Measurements from ENCODE around the gene TSKU.

The TSKU gene

DNA sequence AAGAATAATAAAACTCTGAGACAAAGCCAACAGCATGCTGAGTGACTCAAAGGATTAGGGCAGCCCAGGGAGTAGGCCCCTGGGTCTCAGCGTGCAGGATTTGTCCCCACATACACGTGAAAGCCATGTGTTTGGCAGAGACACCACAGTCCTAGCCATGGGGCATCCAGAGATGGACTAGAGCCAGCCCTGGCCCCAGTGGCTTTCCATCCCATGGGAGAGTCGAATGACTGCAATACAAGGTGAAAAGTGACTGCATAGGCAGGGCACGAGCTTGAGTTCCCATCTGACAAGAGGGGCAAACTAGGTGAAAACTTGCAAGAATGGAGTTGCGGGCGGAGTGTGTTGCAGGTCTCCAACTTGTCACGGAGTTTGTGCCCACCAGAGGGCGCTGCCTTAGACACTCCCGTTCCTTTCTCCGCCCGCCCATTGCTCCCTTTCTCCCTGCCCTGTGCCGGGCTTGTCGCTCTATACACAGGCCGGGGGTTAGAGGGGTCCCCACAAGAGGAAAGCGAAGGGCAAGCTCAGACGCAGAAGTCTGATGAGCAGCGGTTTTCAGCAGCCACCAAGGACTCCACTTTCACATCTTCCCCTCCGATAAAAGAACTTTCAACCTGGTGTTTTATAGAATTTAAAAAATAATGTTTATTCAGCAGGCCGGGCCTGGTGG is 24.2 kb downstream of the TSKU start:
- Histone ChIP-seq H3K27me3 (ENCODE audit: insufficient read depth, low read length, poor library complexity, severe bottlenecking) (no peaks in the 10 kb centered on the region), H3K9ac (ENCODE audit: low read depth, low read length, poor library complexity, severe bottlenecking) (no peak overlapping the region), H3K36me3 (ENCODE audit: insufficient read depth, low read length) (no peaks in the 10 kb centered on the region), H3K4me1 (ENCODE audit: insufficient read depth, low read length, poor library complexity, severe bottlenecking) (no peaks in the 10 kb centered on the region), H3K4me2 (ENCODE audit: low read depth, low read length, poor library complexity, severe bottlenecking) (no peak overlapping the region), H3F3A (ENCODE audit: low read depth) (no peaks in the 10 kb centered on the region), H3K9me3 (ENCODE audit: insufficient read depth, low read depth, low read length) (no peaks in the 10 kb centered on the region), H3K9me2 (replicated peaks; ENCODE audit: low read depth, low read length) (no peaks in the 10 kb centered on the region), H2AFZ (ENCODE audit: low read length) (peak overlapping the region; percentile 70; the same call in 1 of the 2 replicates), H3K4me3 (ENCODE audit: low read length, poor library complexity, severe bottlenecking) (no peak overlapping the region), H4K20me1 (ENCODE audit: insufficient read depth, low read length, poor library complexity, severe bottlenecking) (no peaks in the 10 kb centered on the region), H3K79me2 (ENCODE audit: insufficient read depth, low read length) (no peaks in the 10 kb centered on the region)
- TF ChIP-seq EZH2phosphoT487 (IDR thresholded peaks at IDR 0.05; ENCODE audit: borderline replicate concordance): no peak
- TF ChIP-seq, protein P1, sequence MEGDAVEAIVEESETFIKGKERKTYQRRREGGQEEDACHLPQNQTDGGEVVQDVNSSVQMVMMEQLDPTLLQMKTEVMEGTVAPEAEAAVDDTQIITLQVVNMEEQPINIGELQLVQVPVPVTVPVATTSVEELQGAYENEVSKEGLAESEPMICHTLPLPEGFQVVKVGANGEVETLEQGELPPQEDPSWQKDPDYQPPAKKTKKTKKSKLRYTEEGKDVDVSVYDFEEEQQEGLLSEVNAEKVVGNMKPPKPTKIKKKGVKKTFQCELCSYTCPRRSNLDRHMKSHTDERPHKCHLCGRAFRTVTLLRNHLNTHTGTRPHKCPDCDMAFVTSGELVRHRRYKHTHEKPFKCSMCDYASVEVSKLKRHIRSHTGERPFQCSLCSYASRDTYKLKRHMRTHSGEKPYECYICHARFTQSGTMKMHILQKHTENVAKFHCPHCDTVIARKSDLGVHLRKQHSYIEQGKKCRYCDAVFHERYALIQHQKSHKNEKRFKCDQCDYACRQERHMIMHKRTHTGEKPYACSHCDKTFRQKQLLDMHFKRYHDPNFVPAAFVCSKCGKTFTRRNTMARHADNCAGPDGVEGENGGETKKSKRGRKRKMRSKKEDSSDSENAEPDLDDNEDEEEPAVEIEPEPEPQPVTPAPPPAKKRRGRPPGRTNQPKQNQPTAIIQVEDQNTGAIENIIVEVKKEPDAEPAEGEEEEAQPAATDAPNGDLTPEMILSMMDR (conservative IDR thresholded peaks at IDR 0.05; ENCODE audit: low read length): peak; percentile 75

DNA sequence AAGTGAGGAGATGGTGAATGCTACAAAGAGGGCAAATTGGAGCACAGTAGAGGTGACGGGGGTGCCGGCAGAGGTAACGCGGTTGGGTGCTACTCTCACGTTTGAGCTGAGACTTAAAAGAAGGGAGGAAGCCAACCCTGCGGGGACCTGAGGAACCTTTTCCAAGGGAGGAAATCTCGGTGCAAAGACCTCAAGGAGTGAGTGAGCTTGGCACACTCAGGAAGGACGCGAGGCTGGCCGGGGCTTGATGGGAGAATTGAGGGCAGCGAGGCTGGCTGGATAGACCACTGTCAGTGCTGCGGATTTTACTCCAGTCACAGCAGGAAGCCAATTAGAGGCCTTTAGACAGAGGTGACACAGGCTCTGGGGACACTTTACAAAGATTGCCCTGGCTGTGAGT is 25.0 kb downstream of the TSKU start:
- H3K79me2 ChIP-seq (ENCODE audit: insufficient read depth, low read length): no peaks in the 10 kb centered on the region
- no peaks in the 10 kb centered on the region for H3K9me2 ChIP-seq (replicated peaks; ENCODE audit: low read depth, low read length)
- no peaks in the 10 kb centered on the region for H3F3A ChIP-seq (ENCODE audit: low read depth)
- no peak overlapping the region for H3K9ac ChIP-seq (ENCODE audit: low read depth, low read length, poor library complexity, severe bottlenecking)
- no peak for TF ChIP-seq EZH2phosphoT487 (IDR thresholded peaks at IDR 0.05; ENCODE audit: borderline replicate concordance)
- TF ChIP-seq, protein P1 (conservative IDR thresholded peaks at IDR 0.05; ENCODE audit: low read length): no peak
- no peaks in the 10 kb centered on the region for H4K20me1 ChIP-seq (ENCODE audit: insufficient read depth, low read length, poor library complexity, severe bottlenecking)
- no peaks in the 10 kb centered on the region for H3K4me1 ChIP-seq (ENCODE audit: insufficient read depth, low read length, poor library complexity, severe bottlenecking)
- H3K9me3 ChIP-seq (ENCODE audit: insufficient read depth, low read depth, low read length): no peaks in the 10 kb centered on the region
- no peaks in the 10 kb centered on the region for H3K27me3 ChIP-seq (ENCODE audit: insufficient read depth, low read length, poor library complexity, severe bottlenecking)
- no peak overlapping the region for H3K4me3 ChIP-seq (ENCODE audit: low read length, poor library complexity, severe bottlenecking)
- no peaks in the 10 kb centered on the region for H3K36me3 ChIP-seq (ENCODE audit: insufficient read depth, low read length)
- no peak overlapping the region for H2AFZ ChIP-seq (ENCODE audit: low read length)
- no peak overlapping the region for H3K4me2 ChIP-seq (ENCODE audit: low read depth, low read length, poor library complexity, severe bottlenecking)

DNA sequence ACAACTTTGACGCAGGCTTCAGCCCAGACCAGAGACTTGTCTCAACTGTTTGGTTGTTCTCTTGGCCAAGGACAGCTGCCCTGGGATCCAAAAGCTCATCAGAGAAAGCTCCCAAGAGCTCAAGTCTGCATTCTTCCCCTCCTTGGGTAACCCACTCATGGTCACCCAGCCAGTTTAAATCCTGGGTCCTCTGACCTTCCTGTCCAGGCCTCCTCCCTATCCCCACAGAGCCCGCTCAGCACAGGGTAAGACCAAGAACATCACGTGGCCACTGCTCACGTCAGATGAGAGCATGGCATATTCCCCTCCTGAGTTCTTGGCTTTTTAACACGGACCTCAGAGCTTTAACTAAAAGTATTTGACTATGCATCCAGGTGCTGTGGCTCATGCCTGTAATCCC is 25.8 kb downstream of the TSKU start:
- no peaks in the 10 kb centered on the region for H3K36me3 ChIP-seq (ENCODE audit: insufficient read depth, low read length)
- no peaks in the 10 kb centered on the region for H3K9me3 ChIP-seq (ENCODE audit: insufficient read depth, low read depth, low read length)
- H3K27me3 ChIP-seq (ENCODE audit: insufficient read depth, low read length, poor library complexity, severe bottlenecking): no peaks in the 10 kb centered on the region
- no peaks in the 10 kb centered on the region for H3K79me2 ChIP-seq (ENCODE audit: insufficient read depth, low read length)
- no peak overlapping the region for H3K4me2 ChIP-seq (ENCODE audit: low read depth, low read length, poor library complexity, severe bottlenecking)
- H3F3A ChIP-seq (ENCODE audit: low read depth): no peaks in the 10 kb centered on the region
- H4K20me1 ChIP-seq (ENCODE audit: insufficient read depth, low read length, poor library complexity, severe bottlenecking): no peaks in the 10 kb centered on the region
- H3K9me2 ChIP-seq (replicated peaks; ENCODE audit: low read depth, low read length): no peaks in the 10 kb centered on the region
- no peak overlapping the region for H2AFZ ChIP-seq (ENCODE audit: low read length)
- no peak overlapping the region for H3K4me3 ChIP-seq (ENCODE audit: low read length, poor library complexity, severe bottlenecking)
- no peak overlapping the region for H3K9ac ChIP-seq (ENCODE audit: low read depth, low read length, poor library complexity, severe bottlenecking)
- H3K4me1 ChIP-seq (ENCODE audit: insufficient read depth, low read length, poor library complexity, severe bottlenecking): no peaks in the 10 kb centered on the region
- TF ChIP-seq EZH2phosphoT487 (IDR thresholded peaks at IDR 0.05; ENCODE audit: borderline replicate concordance): no peak
- TF ChIP-seq, protein P1 (conservative IDR thresholded peaks at IDR 0.05; ENCODE audit: low read length): no peak

All from Loucy (cell line).